Retina (tissue), 1 donor: Measurements from ENCODE around the gene PTPRN2.
A peak's percentile ranks its signal among the peaks of the same experiment; 100 is the strongest.

Experiments used
- DNase-seq: peaks from one replicate; pipeline ENCODE4 v3.0.0-alpha.2; 2016

PTPRN2 gene

GRCh38 chr7:157884461-157885062 is 703.1 kb downstream of the PTPRN2 start:
- no peak for DNase-seq

GRCh38 chr7:157881048-157881771 is 706.4 kb downstream of the PTPRN2 start:
- no peak for DNase-seq

DNA sequence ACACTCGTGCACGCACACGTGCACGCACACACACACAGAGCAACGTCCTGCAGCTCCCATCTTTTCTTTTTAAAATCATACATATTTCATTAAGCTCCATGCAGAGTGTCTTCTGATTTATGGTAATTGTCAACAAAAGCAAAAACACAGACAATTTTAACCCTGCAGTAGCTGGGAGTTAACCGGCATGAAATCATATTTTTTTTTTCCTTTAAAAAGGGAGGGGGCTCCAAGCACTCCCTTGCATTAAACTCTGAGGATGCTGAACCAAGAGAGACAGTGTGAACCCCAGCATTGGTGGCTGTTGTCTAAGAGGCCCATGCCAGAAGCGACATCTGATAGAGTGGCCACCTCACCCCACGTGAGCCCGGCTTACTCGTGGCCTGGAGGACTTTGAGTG is 708.2 kb downstream of the PTPRN2 start:
- DNase-seq = no peak

GRCh38 chr7:157877298-157878090 is 710.1 kb downstream of the PTPRN2 start:
- DNase-seq = no peak

DNA sequence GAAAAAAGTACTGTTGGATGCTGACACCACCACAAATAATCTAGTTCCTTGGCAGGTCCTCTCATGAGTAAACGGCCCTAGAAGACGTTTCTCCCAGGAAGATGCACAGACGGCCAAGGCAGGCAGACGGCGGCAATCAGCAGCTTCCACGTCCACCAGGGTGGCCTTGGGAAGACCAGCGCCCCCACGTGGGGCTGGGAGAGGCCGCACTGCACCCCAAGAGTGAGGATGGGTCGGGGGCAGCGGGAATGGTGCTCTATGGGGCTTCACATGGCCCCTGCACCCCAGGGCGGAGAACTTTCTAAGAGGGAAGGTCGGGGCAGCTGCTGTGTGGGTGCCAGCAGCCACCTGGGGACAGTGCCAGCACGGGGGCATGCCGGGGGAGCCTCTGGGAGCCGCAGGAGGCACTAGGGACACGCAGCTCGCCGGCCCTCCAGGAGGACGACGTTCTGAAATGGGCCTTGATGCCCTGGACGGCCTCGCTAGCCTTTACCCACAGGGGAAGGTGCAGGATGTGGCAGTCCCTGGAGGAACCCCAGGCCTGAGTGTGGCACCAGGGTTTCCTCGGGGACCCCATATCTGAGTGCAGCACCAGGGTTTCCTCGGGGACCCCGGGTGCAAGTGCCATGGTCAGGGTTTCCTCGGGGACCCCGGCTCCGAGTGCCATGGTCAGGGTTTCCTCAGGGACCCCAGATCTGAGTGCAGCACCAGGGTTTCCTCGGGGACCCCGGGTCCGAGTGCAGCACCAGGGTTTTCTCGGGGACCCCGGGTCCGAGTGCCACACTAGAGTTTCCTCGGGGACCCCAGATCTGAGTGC is 710.9 kb downstream of the PTPRN2 start:
- no peak for DNase-seq

GRCh38 chr7:157875230-157876179 is 712.1 kb downstream of the PTPRN2 start:
- DNase-seq = peak; percentile 66

DNA sequence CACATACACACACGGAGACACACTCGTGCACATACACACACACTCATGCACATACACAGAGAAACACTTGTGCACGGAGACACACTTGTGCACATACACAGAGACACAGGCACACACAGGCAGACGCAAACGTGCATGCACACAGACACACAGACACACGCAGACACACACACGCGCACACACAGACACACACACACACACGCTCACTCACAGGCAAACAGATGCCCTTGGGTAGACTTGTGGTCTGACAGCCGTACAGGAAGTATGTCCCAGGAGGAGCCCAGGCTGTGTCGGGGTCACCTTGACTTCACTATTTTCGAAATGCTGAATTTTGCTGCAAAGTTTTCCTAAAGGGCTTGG is 712.8 kb downstream of the PTPRN2 start:
- no peak for DNase-seq

DNA sequence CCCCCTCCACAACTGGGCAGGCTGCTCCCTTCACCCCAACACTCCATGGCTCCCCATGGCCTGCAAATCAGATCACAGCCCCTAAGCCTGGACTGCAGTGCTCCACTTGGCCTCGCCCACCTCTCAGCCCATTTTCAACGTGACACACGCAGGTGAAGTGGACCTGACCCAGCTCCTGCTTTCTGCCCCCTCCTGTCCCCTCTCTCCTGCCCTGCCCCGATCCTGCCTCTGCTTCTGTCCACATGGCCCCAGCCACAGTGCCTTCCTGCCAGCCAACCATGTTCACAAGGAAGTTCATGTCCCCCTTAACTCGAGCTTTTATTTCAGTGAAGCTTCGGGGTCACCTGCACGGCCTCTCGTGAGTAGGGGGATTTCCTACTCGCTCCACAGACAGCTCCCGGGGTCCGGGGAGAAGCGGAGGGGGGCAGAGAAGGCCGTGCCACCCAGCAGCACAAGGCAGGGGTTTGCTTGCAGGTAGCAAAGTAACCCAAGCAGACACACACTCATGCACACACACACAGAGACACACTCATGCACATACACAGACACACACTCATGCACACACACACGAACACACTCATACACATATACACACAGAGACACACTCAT is 713.3 kb downstream of the PTPRN2 start:
- DNase-seq = no peak

DNA sequence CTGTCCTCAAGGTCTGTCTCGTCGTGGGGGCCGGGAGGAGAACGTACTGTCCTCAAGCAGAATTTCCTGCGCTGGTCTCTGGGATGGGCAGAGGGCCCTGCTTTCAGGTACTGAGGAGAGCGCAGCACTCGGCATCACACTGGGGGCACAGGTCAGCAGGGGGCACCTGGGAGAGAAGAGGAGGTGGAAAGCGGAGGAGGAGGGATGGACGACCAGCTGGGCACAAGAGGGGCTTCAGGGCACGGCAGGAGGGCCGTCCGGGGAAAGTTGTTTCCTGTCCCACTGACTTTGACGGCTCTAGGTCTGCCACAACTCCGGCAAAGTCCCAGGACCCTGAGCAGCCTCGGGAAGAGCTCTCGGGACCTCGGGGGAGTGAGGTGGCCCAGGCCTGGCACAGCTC is 714.0 kb downstream of the PTPRN2 start:
- DNase-seq = no peak

DNA sequence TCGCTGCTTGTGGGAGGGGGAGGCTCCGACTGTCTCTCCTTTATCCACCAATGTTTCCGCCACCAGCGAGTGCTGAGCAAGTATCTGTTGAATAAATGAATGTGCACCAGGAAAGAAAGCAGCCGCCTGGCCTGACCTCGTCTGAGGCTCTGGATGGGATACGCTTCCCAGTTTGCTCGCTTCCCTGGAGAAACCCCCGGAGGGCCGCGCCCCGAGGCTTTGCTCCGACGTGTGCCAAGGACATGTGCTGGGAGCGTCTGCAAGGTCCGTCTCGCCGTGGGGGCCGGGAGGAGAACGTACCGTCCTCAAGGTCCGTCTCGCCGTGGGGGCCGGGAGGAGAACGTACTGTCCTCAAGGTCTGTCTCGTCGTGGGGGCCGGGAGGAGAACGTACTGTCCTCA is 714.4 kb downstream of the PTPRN2 start:
- DNase-seq = no peak

- no peak for DNase-seq
These were observed 715.2 kb downstream of the PTPRN2 start for GRCh38 chr7:157872447-157872846.

DNA sequence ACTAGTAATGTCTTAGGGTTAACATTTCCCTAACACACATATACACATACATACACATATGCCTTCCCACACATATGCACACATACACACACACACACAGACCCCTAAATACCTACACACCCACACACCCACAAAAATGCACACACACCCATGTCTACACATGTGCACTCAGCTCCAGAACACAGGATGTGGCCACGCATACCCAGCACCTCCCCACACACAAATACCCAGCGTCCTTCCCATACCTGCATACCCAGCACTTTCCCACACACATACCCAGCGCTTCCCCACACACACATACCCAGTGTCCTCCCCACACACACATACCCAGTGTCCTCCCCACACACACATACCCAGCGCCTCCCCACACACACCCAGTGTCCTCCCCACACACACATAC is 715.9 kb downstream of the PTPRN2 start:
- DNase-seq = no peak

- DNase-seq = no peak
These were observed 716.9 kb downstream of the PTPRN2 start for GRCh38 chr7:157870644-157871290.

DNA sequence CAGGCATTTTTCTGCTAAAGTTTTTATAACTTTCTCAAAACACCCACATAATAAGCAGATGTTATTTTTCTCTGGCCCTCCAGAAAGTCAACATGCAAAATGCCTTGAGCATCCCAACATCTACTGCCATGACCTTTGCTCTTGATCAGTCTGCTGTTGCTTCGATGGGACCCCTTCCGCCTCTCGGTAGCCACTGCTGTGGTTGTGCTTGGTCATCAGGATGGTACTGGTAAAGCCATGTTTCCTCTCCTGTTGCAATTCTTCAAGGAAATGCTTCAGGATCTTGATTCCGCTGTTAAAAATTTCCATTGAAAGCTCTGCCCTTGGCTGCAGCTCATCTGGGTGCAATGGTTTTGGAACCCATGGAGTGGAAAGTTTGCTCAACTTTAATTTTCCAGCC is 717.8 kb downstream of the PTPRN2 start:
- DNase-seq = no peak

GRCh38 chr7:157867685-157868305 is 719.8 kb downstream of the PTPRN2 start:
- no peak for DNase-seq

- DNase-seq = no peak
These were observed 721.2 kb downstream of the PTPRN2 start for GRCh38 chr7:157866336-157866924.

DNA sequence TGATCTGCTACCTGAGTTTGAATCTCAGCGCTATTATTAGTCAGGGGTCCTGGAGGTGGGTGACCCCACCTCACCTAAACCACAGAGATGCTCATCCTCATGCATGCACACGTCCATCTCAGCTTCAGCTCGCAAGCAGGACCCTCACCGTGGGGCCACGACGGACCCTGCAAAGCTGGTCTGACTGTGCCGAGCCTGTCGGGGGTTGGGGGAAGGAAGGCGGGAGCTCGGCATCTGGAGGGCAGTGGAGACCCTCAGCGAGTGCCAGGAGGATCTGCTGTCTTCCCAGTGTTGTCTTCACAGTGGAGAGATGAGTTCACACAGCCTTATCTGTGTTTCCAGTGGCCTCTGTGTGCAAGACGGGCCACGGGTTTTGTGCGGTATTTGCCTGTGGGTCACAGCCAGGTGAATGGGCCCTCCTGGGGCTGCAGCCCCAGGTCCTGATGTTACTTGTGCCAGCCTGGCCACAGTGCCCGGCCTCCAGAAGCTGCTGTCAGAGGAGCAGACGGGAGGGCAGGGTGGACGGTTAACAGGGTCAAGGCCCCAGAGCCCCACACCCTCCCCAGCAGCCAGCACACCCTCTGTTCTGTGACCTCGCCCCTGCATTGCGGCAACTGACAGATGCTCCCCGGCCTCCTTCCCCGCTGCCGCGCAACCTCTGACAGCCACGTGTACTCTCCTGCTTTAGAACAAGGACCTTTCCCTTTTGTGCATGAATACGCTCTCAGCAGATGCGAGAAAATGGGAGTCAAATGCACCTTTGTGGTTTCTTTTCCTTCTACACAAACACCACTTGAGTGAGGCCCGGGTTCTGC is 722.1 kb downstream of the PTPRN2 start:
- DNase-seq = no peak

DNA sequence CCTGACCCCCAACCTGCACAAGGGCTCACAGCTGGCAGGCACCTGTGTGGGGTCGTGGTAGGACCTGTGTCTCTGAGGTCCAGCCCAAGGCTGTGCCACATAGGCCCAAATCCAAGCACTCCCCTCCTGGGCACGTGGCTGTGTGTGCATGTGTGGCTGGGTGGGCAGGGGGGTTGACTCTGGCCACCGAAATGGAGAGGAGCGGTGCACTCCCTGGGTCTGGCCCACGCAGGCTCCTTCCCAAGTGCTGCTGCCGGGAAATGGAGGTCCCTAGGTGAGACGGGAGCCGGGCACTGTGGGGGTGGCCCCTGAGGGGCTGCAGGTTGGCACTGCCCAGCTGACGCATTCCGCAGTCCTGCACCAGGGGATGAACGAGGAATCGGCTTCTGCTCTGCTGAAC is 722.7 kb downstream of the PTPRN2 start:
- no peak for DNase-seq
